Choroid plexus epithelial cell (primary cell): ENCODE measurements around the gene NACA.
"Not testable (repeated sequence)": the region's sequence is repeated elsewhere in the genome, so short reads cannot be mapped to it uniquely, and the experiment has no call there.

ENCODE experiments used
- DNase-seq: peaks from one replicate; pipeline ENCODE4 v3.0.0-alpha.2; 2010; ENCODE audit warnings: low read depth
- H3K4me3 ChIP-seq: 2 replicates; pipeline ENCODE4 v1.5.1; 2011; ENCODE audit warnings: low read depth, mild to moderate bottlenecking, control low read depth, low read length, moderate library complexity
- TF ChIP-seq, protein P1 (sequence below): conservative IDR thresholded peaks from 2 replicates; pipeline ENCODE4 v1.5.1; 2011; ENCODE audit warnings: low read depth, mild to moderate bottlenecking, control low read depth, inconsistent platforms, low read length, moderate library complexity

The NACA gene

DNA sequence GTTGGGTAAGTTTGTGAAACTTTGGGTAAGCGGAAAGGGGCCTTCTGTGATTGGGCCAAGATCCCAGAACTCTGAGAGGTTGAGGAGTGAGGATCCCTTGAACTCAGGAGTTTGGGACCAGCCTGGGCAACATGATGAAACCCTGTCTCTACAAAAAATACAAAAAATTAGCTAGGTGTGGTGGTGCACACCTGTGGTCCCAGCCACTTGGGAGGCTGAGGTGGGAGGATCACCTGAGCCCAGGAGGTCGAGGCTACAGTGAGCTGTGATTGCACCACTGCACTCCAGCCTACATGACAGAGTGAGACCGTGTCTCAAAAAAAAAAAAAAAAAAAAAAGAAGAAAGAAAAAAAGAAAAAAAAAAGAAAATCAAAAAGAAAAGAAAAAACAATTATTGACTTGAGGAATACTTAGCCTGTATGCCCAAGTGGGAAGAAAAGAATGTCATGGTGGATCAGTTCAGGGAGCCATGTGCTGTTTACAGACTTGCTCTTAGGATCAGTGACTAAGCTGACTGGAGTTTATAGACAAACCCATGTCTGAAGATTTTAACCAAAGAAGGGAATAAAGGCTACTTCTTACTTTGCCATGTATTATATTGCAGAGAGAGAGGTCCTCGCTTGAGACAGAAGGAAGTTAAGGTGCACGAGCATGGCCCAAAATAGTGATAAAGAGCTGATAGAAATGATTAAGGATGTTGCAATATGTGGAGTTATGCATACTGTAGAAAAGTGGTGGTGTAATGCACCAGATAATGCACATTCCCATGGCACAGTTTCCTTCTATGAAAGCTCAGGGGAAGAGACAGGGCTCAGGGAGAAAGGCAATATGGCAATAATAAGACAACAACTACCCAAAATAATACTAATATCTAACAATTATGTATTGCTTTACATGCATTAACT, 38.9 kb upstream of the NACA start:
- no peak overlapping the region for H3K4me3 ChIP-seq
- TF ChIP-seq, protein P1, sequence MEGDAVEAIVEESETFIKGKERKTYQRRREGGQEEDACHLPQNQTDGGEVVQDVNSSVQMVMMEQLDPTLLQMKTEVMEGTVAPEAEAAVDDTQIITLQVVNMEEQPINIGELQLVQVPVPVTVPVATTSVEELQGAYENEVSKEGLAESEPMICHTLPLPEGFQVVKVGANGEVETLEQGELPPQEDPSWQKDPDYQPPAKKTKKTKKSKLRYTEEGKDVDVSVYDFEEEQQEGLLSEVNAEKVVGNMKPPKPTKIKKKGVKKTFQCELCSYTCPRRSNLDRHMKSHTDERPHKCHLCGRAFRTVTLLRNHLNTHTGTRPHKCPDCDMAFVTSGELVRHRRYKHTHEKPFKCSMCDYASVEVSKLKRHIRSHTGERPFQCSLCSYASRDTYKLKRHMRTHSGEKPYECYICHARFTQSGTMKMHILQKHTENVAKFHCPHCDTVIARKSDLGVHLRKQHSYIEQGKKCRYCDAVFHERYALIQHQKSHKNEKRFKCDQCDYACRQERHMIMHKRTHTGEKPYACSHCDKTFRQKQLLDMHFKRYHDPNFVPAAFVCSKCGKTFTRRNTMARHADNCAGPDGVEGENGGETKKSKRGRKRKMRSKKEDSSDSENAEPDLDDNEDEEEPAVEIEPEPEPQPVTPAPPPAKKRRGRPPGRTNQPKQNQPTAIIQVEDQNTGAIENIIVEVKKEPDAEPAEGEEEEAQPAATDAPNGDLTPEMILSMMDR: no peak
- DNase-seq: peak; percentile 63

DNA sequence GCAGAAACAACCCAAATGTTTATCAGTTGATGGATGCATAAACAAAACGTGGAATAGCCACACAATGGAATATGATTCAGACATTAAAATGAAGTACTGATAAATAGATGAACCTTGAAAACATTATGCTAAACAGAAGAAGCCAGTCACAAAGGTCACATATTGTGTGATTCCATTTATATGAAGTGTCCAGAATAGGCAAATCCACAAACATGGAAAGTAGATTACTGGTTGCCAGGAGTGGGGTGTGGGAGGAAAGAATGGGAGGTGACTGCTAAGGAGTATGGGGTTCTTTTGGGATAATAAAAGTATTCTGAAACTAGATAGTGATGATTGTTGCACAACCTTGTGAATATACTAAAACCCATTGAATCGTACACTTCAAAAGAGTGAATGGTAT, 36.7 kb upstream of the NACA start:
- H3K4me3 ChIP-seq: no peak overlapping the region
- DNase-seq: no peak
- TF ChIP-seq, protein P1: no peak

DNA sequence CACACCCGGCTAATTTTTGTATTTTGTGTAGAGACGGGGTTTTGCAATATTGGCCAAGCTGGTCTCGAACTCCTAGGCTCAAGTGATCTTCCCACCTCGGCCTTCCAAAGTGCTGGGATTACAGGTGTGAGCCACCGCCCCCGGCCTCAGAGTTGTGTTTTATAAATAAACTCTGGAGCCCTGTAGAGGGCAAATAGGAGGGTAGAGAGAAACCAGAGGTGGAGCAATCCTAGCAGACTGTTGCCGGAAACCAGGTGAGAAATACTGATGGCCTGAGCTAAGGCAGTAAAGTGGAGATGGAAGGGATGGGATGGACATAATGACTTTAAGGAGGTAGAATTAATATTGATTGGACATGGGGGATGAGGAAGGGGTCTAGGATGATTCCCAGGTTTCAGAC, 35.4 kb upstream of the NACA start:
- no peak for DNase-seq

DNA sequence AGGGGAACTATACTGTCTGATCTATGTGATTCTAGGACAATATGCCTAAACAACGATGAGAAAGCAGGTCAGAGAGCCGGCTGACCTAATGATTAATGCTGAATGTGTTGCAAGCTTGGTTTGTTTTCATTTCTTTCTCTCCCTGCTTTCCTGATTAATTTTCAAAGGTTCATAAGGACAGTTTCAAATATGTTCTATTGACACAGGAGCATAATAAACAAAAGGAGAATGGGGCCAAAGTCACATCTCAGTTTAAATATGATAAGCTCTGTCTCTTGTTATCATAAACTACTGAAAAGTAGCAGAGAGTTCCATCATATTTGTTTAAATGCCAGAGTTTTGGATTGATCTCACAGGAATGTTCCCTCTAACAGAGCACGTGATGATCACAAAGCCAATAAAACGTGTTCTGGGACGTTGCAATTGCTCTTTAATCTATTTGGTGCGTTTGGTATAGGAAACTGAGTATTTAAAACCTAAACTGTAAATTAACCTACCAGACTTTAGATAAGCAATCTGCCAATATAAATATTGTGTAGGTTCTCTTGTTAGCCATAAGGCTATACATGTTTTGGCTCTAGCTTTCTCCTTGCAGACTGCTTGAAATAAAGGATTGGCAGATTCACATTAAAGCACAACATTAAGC, 34.3 kb upstream of the NACA start:
- TF ChIP-seq, protein P1: no peak
- peak; percentile 42 for DNase-seq
- no peak overlapping the region for H3K4me3 ChIP-seq

More for the DNA sequence above, 35.4 kb upstream of the NACA start:
- TF ChIP-seq, protein P1: no peak
- no peak overlapping the region for H3K4me3 ChIP-seq

DNA sequence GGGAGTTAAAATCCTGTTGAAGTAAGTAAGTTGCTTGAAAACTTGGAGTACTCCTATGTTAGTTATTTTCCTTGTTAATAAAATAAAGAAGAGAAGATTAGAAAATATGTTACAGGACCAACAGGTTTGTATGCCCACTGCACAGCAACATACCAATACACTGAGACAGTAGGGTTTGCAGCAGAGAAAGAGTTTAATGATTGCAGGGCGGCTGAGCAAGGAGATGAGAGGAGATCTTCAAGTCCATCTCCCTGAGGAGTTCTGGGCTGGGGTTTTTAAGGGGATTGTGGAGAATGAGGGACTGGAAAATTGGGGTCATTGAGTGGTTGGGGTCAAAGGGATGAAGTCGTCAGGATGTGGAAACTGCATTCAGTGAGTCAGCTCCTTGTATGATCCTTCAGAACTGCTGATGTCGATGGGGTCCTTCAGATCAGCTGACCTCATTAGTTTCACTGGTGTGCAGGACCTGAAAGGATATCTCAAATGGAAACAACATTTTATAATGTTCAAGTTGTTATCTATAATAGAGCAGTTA, 33.7 kb upstream of the NACA start:
- TF ChIP-seq, protein P1: no peak
- DNase-seq: peak; percentile 38
- no peak overlapping the region for H3K4me3 ChIP-seq

DNA sequence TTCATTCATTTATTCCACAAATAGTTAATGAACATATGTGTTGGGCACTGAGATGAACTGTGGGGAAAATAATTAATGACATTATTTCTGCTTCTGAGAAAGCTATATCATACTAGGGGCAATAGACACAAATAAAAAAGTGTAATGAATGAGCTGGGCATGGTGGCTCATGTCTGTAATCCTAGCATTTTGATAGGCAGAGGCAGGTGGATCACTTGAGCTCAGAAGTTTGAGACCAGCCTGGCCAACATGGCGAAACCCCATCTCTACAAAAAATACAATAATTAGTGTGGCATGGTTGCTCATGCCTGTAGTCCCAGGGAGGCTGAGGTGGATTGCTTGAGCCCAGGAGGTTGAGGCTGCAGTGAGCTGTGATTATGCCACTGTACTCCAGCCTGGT, 32.9 kb upstream of the NACA start:
- not testable (repeated sequence) for H3K4me3 ChIP-seq, DNase-seq

DNA sequence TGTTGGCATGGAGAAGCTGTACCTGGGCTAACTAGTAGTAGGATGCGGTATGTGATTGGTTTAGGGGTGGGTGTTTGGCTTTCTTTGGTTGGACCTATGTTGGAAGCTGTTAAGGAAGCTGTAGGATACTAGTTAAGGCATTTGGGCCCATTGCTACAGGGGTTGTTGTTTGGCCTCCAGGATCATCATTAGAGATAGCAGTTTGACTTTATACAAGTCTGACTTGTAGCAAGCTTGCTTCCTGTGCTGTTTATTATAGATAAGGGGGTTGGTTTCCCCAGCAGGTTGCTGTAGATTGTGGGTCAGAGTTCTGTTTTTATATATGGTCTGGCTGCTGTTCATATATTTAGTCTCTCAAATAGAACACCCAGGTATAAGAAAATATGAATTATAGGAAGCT, 28.5 kb upstream of the NACA start:
- no peak overlapping the region for H3K4me3 ChIP-seq
- DNase-seq: no peak
- TF ChIP-seq, protein P1: no peak
